ENCODE data around the gene GNAI3.

GNAI3 gene

GRCh38 chr1:109624201-109625010 lies 76.0 kb downstream of the GNAI3 start:
- DNase-seq (ENCODE audit: low spot score): no peak

GRCh38 chr1:109625176-109625575 lies 76.8 kb downstream of the GNAI3 start:
- no peak for DNase-seq (ENCODE audit: low spot score)

- no peak for DNase-seq (ENCODE audit: low spot score)
These were observed 77.5 kb downstream of the GNAI3 start for GRCh38 chr1:109625601-109626560.

GRCh38 chr1:109626682-109627408 lies 78.4 kb downstream of the GNAI3 start:
- no peak for DNase-seq (ENCODE audit: low spot score)

- DNase-seq (ENCODE audit: low spot score): no peak
These were observed 79.4 kb downstream of the GNAI3 start for GRCh38 chr1:109627692-109628399.

GRCh38 chr1:109628540-109629321 lies 80.3 kb downstream of the GNAI3 start:
- no peak for DNase-seq (ENCODE audit: low spot score)

- no peak for DNase-seq (ENCODE audit: low spot score)
These were observed 81.1 kb downstream of the GNAI3 start for GRCh38 chr1:109629372-109630030.

DNA sequence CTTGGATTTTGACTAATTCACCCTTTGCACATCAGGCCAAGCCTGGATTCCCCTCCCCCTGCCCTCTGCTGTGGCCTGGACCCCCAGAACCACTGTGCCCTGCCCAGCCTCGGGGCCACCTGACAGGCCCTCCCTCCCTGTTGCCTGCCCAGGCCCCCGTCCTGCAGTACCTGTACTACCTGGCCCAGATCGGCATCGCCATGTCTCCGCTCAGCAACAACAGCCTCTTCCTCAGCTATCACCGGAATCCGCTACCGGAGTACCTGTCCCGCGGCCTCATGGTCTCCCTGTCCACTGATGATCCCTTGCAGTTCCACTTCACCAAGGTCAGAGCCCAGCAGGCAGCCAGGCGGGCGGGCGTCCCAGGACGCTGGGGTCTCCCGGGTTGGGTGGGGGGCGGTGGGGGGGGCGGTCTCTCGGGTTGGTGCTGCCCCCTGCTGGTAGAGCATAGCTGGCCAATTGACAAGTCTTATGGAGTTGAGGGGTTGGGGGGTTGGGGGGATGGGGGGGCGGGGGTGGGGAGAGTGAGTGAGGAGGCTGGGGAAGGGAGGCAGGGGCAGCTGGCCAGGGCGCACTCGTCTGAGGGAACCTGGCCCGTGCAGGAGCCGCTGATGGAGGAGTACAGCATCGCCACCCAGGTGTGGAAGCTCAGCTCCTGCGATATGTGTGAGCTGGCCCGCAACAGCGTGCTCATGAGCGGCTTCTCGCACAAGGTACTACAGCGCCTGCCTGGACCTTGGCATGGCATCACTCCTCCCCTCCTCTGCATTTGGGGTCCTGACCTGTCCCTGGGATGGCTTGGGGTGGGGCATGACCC lies 81.9 kb downstream of the GNAI3 start:
- peak; percentile 42 for DNase-seq (ENCODE audit: low spot score)

- no peak for DNase-seq (ENCODE audit: low spot score)
These were observed 82.6 kb downstream of the GNAI3 start for GRCh38 chr1:109630898-109631512.

GRCh38 chr1:109631513-109632505 lies 83.4 kb downstream of the GNAI3 start:
- DNase-seq (ENCODE audit: low spot score): no peak

DNA sequence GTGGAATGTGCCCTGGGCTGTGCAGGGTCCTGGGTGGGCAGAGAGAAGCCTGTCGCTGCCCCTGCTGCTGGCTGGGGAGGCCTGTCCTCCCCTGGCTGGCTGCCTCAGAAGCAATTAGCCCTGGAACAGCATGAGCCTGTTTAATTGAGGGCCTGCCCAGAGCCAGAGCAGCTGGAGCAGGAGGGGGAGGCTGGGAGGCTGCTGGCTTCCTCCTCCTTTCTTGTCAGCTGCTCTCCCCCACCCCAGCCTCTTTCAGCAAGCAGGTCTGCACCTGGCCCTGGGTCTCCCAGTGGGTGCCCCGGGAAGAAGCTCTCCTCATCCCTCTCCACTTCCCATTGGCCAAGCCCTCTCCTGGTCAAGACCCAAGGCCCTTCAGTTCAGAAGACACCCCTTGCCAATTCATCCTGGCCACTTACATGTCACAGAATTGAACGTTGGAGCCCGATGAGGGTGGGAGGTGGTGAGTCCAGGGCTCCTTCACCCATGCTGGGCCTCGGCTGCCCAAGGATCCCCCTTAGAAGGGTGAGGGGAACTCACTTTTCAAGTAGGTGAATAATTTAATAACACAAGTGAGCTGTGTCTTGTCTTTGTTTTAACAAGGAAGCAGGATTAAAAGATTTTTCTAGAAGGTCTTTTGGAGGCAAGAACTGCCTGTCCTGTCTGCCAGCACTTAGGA lies 84.4 kb downstream of the GNAI3 start:
- DNase-seq (ENCODE audit: low spot score): no peak

DNA sequence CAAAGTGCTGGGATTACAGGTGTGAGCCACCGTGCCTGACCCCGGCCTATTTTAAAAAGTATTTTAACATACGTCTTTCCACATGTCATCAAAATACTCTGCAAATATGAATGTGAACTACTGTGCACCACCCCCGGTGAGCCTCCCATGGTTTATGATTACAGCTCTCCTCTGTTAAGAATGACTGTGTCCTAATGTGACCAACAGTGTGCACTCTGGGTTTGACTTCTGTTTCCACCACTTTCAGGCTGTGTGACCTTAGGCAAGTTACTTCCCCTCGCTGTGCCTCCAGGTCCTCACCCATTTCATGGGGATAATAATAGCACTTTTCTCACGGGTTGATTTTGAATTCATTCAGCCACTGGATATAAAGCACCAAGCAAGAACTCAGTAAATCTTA lies 85.9 kb downstream of the GNAI3 start:
- DNase-seq (ENCODE audit: low spot score): no peak

DNA sequence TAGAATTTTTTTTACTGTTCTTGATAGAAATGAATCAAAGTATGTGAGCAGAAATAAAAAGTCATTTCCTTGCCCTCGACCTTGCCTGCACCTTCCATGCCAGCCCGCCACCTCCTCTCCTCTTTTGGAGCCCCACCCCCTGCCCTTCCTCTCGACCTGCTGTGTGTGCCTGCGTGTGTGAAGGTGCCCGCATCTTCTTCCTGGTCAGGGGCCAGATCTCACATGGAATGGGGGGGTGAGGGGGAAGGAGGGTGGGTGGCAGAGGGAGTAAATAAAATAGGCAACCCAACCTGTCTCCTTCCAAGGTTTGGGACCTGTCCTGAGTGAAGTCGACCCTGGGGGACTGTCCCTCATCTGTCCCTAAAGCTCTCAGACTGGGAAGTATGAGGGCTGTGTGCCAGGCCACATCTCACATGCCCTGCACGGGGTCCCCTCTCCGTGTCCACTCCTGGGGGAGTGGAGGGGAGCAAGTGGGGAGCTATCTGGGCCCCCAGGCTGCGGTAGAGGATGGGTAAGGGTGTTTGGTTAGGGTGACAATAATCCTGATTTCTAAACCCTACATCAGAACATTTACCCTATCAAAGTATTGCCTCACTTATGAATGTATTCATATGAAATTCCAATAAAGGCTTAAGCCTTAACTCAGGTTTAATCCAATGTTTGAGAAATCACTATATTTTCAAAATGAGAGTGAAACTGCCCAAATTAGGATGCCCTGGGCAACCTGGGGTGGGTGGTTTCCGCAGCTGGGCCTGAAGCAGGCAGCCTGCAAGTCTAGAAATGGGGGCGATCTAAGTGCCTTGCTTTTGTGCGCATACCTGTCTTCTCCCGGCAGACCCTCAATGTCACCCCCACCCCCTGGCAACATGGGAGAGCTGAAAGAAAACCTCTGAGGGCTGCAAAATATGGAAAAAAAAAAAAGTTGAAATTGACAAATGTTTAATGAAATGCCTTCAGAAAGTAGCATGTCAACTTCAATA lies 86.6 kb downstream of the GNAI3 start:
- DNase-seq (ENCODE audit: low spot score): no peak

DNA sequence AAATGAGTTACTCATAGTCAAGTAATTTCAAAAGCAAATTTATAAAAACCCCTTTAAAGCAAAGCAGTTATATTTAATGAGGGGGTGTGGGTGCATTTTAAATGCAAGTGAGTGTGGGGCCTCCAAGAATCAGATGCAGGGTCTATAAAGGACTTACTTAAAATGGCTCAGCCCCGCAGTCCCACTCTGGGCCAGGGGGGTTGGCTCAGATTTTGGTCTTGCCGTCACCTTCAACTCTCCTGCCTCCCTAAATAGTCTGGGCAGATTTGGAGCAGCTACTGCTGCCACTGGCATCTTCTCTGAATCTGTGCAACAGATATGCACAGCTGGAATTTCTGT lies 87.4 kb downstream of the GNAI3 start:
- DNase-seq (ENCODE audit: low spot score): no peak

DNA sequence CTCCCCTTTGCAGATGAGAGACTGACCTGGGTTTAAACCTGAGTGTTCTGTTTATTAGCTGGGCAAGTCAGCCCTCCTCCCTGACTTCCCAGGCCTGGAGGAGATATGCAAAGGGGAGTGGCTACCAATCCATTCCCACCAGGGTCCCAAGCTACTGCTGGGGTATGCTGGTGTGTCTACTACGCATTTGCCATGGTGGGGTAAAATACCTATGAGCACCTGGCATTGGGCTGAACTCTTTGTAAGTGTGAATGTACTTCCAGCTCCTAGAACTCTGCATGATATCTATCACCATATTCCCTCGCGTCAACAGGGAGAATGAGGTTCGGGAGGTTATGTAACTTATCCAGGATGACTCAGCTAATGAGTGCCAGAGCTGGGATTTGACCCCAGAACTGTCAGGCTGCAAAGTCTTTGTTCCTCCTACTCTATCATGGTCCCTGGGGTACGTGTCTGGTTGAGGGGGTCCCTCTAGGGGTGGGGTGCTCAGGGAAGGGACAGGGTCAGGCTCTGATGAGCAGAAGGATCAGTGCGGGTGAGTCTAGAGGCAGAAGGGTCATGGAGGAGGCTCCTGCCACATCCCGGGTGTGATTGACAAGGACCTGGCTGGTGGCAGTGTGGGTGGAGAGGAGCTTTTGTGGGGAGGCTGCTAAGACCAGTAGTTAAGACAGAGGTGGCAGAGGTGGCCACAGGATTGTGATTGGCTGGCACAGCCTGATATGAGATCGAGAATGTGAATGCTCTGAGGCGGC lies 88.0 kb downstream of the GNAI3 start:
- peak; percentile 75 for DNase-seq (ENCODE audit: low spot score)

Data from GM03348 (cell line).